A673 (cell line): Measurements from ENCODE around the gene PHKB. TPM values are rescaled to one million over a fixed set of nuclear protein-coding genes. Genes with fewer than 3 reads are reported as not detected.
"Not testable (repeated sequence)": the region's sequence is repeated elsewhere in the genome, so short reads cannot be mapped to it uniquely, and the experiment has no call there.

Experiments used
- BruUV-seq: library from RNA; stranded (reverse); fragments of 400-500 nt; replicated peaks from 2 replicates; lab custom pipeline; 2021; lab: Mats Ljungman, UMichigan
- CTCF ChIA-PET: fragments of 300-600 bp; sonication (Branson Sonifier 250); formaldehyde crosslinking; loops from one replicate; lab custom pipeline; 2022; ENCODE audit warnings: antibody characterized with exemption; lab: Charles Lee
- POLR2A ChIA-PET: fragments of 300-600 bp; sonication (Branson Sonifier 250); formaldehyde crosslinking; loops from one replicate; lab custom pipeline; 2022; ENCODE audit warnings: antibody characterized with exemption; ENCODE audit not compliant: low non-redundant PET; lab: Charles Lee
- DNase-seq: peaks from one replicate; pipeline ENCODE4 v3.0.0-alpha.2; 2015; ENCODE audit warnings: low spot score
- H3K27ac ChIP-seq: fragments of 200-600 bp; sonication (generic); 2 replicates; pipeline ENCODE4 v1.5.1; 2016; ENCODE audit warnings: mixed run types, low read depth, mild to moderate bottlenecking, mixed read lengths, antibody characterized with exemption, low read length; ENCODE audit not compliant: poor library complexity, severe bottlenecking
- H3K27me3 ChIP-seq: fragments of 200-600 bp; sonication (generic); replicated peaks from 2 replicates; pipeline ENCODE4 v1.6.1; 2017; ENCODE audit warnings: mixed run types, low read depth, mild to moderate bottlenecking, mixed read lengths, antibody characterized with exemption, low read length; ENCODE audit not compliant: insufficient read depth, poor library complexity
- H3K36me3 ChIP-seq: fragments of 200-600 bp; sonication (generic); 2 replicates; pipeline ENCODE4 v1.6.1; 2016; ENCODE audit warnings: mixed run types, mild to moderate bottlenecking, mixed read lengths, antibody characterized with exemption, low read length; ENCODE audit not compliant: insufficient read depth, poor library complexity, severe bottlenecking
- H3K4me1 ChIP-seq: fragments of 200-600 bp; sonication (generic); 2 replicates; pipeline ENCODE4 v1.6.1; 2017; ENCODE audit warnings: mixed run types, mild to moderate bottlenecking, mixed read lengths, antibody characterized with exemption, low read length; ENCODE audit not compliant: insufficient read depth, poor library complexity, severe bottlenecking
- H3K4me3 ChIP-seq: fragments of 200-600 bp; sonication (generic); 2 replicates; pipeline ENCODE4 v1.5.1; 2016; ENCODE audit warnings: low read depth, mixed run types, mild to moderate bottlenecking, mixed read lengths, low read length; ENCODE audit not compliant: poor library complexity, severe bottlenecking
- H3K9me3 ChIP-seq: fragments of 200-600 bp; sonication (generic); 2 replicates; pipeline ENCODE4 v1.6.1; 2016; ENCODE audit warnings: mixed run types, low read depth, mild to moderate bottlenecking, mixed read lengths, antibody characterized with exemption, low read length; ENCODE audit not compliant: poor library complexity, severe bottlenecking
- EZH2 ChIP-seq: fragments of 200-600 bp; sonication (generic); IDR thresholded peaks from 2 replicates; pipeline ENCODE4 v1.6.1; 2017; ENCODE audit warnings: borderline replicate concordance, low read depth, mild to moderate bottlenecking, mixed read lengths, antibody characterized with exemption, low read length; ENCODE audit not compliant: poor library complexity, severe bottlenecking
- intact Hi-C: fragments of 100-400 bp; cut with micrococcal nuclease; formaldehyde crosslinking; loops from one replicate; pipeline ENCODE4 v1.10.0; 2022; ENCODE audit not compliant: unreplicated experiment
- total RNA-seq: library from RNA; stranded (reverse); gene quantifications from 2 replicates; pipeline ENCODE4 v1.2.3, GENCODE V29; 2021
- TF ChIP-seq, protein P1 (sequence below): fragments of 300-800, 200-600 bp; sonication (generic); conservative IDR thresholded peaks from 2 replicates; pipeline ENCODE4 v1.5.1; 2017; ENCODE audit warnings: low read depth, mild to moderate bottlenecking, antibody characterized with exemption, low read length, moderate library complexity, mixed read lengths

PHKB gene
- total RNA-seq, 1 experiment from 2014 or later, result 50.6 TPM

DNA sequence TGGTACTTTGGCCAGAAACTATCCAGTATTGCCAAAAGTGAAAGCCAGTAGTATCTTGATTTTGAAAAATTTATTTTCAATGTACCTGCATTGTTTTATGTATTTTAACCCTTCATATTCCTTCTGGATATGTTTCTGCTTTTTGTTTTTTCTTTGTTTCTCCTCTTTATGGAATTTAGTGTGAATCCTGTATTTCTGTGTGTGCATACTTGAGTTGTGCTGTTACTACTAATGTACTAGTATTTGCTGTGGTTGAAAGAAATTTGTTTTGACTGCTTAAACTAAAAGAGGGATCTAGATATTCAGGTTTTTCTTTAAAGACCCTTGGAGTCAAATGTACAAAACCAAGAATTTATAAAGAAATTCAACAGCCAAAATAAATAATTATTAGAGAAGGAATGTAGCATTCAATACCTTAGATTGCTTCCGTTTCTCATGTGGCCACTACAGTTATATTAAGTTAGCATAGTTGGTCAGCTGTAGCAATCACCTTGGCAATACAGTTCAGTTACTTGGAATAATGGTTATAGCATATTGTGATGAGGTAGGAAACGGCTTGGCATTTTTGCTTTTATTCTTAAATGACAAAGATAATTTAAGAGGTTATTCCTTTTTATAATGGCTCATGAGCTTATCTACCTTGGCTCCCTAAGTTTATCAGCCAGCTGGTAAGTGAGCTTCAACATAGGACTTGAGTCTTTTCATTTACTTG lies 4.9 kb downstream of the PHKB start:
- no TSS peak for BruUV-seq
- no peak for DNase-seq
- POLR2A ChIA-PET, result no interaction called here

DNA sequence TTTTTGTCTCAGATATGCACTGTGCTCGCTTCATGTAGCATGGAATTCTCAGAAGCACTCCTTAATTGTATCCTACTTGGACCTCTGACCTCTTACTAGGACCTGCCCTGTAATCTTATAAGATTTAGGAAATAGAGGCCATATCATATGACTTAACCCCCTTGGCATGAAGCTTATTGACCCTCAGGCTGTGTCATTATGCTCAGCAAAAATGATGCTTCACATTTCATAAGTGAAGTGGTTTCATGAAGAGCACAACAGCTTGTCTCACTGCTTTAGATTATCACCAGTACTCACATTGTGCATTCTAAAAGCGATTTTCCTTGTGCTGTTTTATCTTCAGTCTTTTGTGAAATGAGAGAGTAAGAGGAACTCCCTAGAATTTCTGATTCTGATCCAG lies 6.4 kb downstream of the PHKB start:
- peaks cover 17% of the 10 kb centered on the region for H3K4me1 ChIP-seq
- no TSS peak for BruUV-seq
- intact Hi-C loops, result loop anchor here (10.0 kb wide), 1 partner anchor 323 kb away; the partner anchor contains the start of gene NETO2

More for the DNA sequence above, 4.9 kb downstream of the PHKB start:
- Histone ChIP-seq H3K4me1 (peaks cover 17% of the 10 kb centered on the region), H3K27me3 (no peaks in the 10 kb centered on the region), H3K27ac (no peak overlapping the region), H3K9me3 (no peaks in the 10 kb centered on the region), H3K4me3 (no peak overlapping the region), H3K36me3 (no peaks in the 10 kb centered on the region)
- no peak for TF ChIP-seq EZH2
- TF ChIP-seq, protein P1, sequence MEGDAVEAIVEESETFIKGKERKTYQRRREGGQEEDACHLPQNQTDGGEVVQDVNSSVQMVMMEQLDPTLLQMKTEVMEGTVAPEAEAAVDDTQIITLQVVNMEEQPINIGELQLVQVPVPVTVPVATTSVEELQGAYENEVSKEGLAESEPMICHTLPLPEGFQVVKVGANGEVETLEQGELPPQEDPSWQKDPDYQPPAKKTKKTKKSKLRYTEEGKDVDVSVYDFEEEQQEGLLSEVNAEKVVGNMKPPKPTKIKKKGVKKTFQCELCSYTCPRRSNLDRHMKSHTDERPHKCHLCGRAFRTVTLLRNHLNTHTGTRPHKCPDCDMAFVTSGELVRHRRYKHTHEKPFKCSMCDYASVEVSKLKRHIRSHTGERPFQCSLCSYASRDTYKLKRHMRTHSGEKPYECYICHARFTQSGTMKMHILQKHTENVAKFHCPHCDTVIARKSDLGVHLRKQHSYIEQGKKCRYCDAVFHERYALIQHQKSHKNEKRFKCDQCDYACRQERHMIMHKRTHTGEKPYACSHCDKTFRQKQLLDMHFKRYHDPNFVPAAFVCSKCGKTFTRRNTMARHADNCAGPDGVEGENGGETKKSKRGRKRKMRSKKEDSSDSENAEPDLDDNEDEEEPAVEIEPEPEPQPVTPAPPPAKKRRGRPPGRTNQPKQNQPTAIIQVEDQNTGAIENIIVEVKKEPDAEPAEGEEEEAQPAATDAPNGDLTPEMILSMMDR, result no peak
- CTCF ChIA-PET, result no interaction called here
- intact Hi-C loops, result loop anchor here (10.0 kb wide), 1 partner anchor 321 kb away; the partner anchor contains the start of gene NETO2

DNA sequence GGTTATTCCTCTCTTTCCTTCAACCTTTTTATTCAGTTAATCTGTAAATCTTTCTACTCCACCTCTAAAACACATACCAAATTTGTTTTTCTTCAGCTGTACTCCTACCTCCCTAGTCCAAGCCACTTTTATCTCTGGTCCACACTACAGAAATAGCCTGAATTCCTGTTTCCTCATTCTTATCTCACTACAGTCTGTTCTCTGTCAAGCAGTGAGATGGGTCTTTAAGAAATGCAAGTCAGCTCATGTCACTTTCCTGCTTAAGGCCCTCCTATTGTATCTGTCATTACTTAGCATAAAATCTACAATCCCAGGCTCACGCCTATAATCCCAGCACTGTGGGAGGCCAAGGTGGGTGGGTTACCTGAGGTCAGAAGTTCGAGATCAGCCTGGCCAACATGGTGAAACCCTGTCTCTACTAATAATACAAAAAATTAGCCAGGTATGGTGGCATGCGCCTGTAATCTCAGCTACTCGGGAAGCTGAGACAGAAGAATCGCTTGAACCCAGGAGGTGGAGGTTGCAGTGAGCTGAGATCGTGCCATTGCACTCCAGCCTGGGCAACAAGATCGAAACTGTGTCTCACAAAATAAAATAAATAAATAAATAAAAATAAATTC lies 7.0 kb downstream of the PHKB start:
- DNase-seq, H3K27me3 ChIP-seq, BruUV-seq, CTCF ChIA-PET, H3K27ac ChIP-seq, POLR2A ChIA-PET, H3K4me3 ChIP-seq, H3K36me3 ChIP-seq, H3K9me3 ChIP-seq: not testable (repeated sequence)
- intact Hi-C loops, result loop anchor here (10.0 kb wide), 1 partner anchor 323 kb away; the partner anchor contains the start of gene NETO2
- H3K4me1 ChIP-seq, result peaks cover 11% of the 10 kb centered on the region

More for the DNA sequence above, 6.4 kb downstream of the PHKB start:
- DNase-seq, result no peak
- no peak overlapping the region for H3K27ac ChIP-seq
- H3K36me3 ChIP-seq, result no peaks in the 10 kb centered on the region
- H3K9me3 ChIP-seq, result no peaks in the 10 kb centered on the region
- ChIA-PET POLR2A (no interaction called here), CTCF (no interaction called here)
- H3K4me3 ChIP-seq, result no peak overlapping the region
- TF ChIP-seq, protein P1, result no peak
- no peaks in the 10 kb centered on the region for H3K27me3 ChIP-seq
